ENCODE results near the gene KIF3C.

The KIF3C gene

DNA sequence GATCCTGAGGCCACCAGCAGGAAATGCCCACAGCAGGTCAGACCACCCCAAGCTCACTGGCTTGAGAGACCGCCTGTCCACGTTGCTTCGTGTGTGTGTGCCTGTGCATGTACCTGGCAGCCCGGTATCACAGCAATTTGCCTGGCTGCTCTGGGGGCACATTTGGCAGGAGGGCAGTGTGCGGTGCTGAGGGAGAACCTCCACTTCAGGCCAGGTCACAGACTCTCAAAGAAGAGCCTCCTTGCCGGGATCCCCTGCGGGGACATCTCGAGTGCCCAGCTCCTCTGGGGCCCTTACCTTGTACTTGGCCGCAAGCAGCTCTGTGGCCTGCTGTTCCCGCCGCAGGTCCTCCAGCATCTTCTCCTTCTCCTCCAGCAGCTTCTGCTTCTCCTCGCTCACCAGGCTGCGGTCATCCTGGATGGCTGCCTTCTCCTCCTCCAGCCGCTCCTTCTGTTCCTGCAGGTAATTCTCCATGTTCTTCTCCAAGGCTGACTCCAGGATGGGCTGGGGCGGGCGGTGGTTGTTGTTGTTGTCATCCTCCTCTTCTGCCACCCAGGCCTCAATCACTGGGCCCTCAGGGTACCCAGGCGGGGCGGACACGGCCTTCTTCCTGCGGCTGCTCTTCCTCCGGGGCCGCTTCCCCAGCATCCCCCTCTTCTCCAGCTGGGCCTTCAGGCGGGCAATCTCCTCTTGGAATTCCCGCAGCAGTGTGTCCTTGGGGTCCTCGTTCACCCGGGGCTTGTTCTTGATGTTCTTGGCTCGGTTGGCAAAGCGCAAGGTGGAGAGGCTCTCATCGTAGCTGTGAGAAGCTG, 2.0 kb downstream of the KIF3C start:
- TF ChIP-seq TAF1 (IDR thresholded peaks at IDR 0.05; ENCODE audit: borderline replicate concordance, insufficient read depth, low read length) (no peak), POLR2AphosphoS5 (IDR thresholded peaks at IDR 0.05; ENCODE audit: low read depth, low read length) (no peak), FOXP2 (optimal IDR thresholded peaks at IDR 0.05; ENCODE audit: borderline replicate concordance, extremely low read depth, extremely low read length, insufficient read depth) (no peak), SIN3A (IDR thresholded peaks at IDR 0.05; ENCODE audit: borderline replicate concordance, insufficient read depth, low read length) (no peak)

DNA sequence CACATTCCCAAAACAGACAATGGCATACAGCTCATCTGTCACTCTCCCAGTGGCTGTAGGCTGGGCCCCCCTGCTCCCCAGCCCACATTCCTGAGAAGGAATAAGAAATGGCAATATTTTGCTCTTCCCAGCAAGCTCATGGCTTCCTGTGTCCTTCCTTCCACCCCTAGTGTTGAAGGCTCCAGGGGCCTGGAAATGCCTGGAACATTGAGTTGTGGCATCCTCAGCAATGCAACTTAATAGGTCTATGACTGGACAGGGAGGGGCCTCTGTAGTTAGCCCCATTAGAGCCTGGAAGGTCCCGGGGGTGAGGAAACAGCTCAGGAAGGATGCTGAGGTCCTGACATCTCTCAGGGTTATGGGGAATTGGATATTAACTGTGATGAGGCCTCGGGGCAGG, 3.3 kb downstream of the KIF3C start:
- no peak for TF ChIP-seq POLR2AphosphoS5 (IDR thresholded peaks at IDR 0.05; ENCODE audit: low read depth, low read length)
- no peak for TF ChIP-seq SIN3A (IDR thresholded peaks at IDR 0.05; ENCODE audit: borderline replicate concordance, insufficient read depth, low read length)
- TF ChIP-seq REST (IDR thresholded peaks at IDR 0.05; ENCODE audit: insufficient read depth in 1 of 2, low read depth in 2 of 2, low read length in 2 of 2): no peak
- TF ChIP-seq TAF1 (IDR thresholded peaks at IDR 0.05; ENCODE audit: borderline replicate concordance, insufficient read depth, low read length): no peak
- TF ChIP-seq FOXP2 (optimal IDR thresholded peaks at IDR 0.05; ENCODE audit: borderline replicate concordance, extremely low read depth, extremely low read length, insufficient read depth): no peak

DNA sequence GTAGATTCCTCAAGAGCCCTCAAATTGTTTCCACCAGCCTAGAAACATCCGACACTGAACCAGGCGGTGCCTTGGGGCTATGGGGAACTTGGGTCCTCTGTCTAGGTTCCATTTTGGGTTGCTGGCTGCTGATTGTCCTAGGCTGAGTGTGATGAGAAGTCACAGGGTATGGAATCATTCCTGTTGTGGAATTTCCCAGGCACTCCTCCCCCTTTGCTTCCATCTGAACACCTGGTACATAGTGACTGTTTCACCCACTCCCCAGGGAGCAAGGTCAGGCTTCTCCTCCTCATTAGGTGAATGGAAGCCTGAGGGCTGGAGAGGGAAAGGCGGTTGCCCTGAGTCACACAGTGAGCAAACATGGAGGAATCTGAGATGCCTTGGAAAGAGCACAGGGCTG, 4.5 kb downstream of the KIF3C start:
- TF ChIP-seq SIN3A (IDR thresholded peaks at IDR 0.05; ENCODE audit: borderline replicate concordance, insufficient read depth, low read length): no peak
- TF ChIP-seq TAF1 (IDR thresholded peaks at IDR 0.05; ENCODE audit: borderline replicate concordance, insufficient read depth, low read length): no peak
- TF ChIP-seq POLR2AphosphoS5 (IDR thresholded peaks at IDR 0.05; ENCODE audit: low read depth, low read length): no peak
- no peak for TF ChIP-seq REST (IDR thresholded peaks at IDR 0.05; ENCODE audit: insufficient read depth in 1 of 2, low read depth in 2 of 2, low read length in 2 of 2)
- no peak for TF ChIP-seq FOXP2 (optimal IDR thresholded peaks at IDR 0.05; ENCODE audit: borderline replicate concordance, extremely low read depth, extremely low read length, insufficient read depth)

DNA sequence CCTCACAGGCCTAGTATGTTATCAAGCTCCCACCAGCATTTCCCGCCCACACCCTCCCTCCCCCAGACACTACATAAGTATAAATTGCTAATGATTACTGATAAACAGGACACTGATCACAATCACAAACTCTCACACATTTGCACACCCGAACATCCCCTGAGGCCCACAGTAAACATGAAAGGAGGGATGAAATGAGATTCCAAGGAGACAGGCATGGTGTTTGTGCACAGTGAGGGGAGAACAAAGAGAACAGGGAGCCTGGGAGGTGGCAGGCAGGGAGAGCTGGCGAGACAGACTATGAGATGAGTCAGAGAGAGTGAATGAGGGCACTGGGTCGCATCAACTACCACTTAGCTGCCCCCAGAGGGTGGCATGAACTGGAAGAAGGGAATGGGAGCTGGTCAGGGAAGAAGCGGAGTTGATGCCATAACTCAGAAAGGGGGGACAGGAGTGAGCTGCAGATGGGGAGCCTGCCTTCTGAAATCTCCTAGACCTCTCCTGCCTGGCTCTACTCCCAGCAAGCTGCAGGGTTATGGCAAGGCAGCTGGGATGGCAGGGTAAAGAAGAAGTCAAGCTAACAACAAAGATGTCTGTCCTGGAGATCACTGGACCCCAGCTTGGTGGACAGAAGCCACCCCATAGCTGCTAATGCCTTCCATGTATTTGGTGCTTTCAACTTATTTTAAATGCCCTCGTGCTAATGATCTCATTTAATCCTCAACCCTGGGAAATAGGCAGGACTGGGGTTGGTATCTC, 5.1 kb downstream of the KIF3C start:
- no peak for TF ChIP-seq TAF1 (IDR thresholded peaks at IDR 0.05; ENCODE audit: borderline replicate concordance, insufficient read depth, low read length)
- TF ChIP-seq SIN3A (IDR thresholded peaks at IDR 0.05; ENCODE audit: borderline replicate concordance, insufficient read depth, low read length): no peak
- no peak for TF ChIP-seq FOXP2 (optimal IDR thresholded peaks at IDR 0.05; ENCODE audit: borderline replicate concordance, extremely low read depth, extremely low read length, insufficient read depth)

- TF ChIP-seq POLR2AphosphoS5 (IDR thresholded peaks at IDR 0.05; ENCODE audit: low read depth, low read length): no peak
- no peak for TF ChIP-seq FOXP2 (optimal IDR thresholded peaks at IDR 0.05; ENCODE audit: borderline replicate concordance, extremely low read depth, extremely low read length, insufficient read depth)
- TF ChIP-seq SIN3A (IDR thresholded peaks at IDR 0.05; ENCODE audit: borderline replicate concordance, insufficient read depth, low read length): no peak
- TF ChIP-seq TAF1 (IDR thresholded peaks at IDR 0.05; ENCODE audit: borderline replicate concordance, insufficient read depth, low read length): no peak
- TF ChIP-seq REST (IDR thresholded peaks at IDR 0.05; ENCODE audit: insufficient read depth in 1 of 2, low read depth in 2 of 2, low read length in 2 of 2): no peak
Observed at GRCh38 chr2:25972049-25972823, 10.1 kb downstream of the KIF3C start.

All from PFSK-1 (cell line).